Fibroblast of mammary gland (primary cell): ENCODE results near the gene CD33.

Source experiments
- DNase-seq: peaks from one replicate; pipeline ENCODE4 v3.0.0-alpha.2; 2010; ENCODE audit warnings: low read depth
- H3K4me3 ChIP-seq: 2 replicates; pipeline ENCODE4 v1.5.1; 2011; ENCODE audit warnings: low read depth, mild to moderate bottlenecking, low read length, moderate library complexity; ENCODE audit not compliant: control insufficient read depth
- TF ChIP-seq, protein P1 (sequence below): conservative IDR thresholded peaks from 2 replicates; pipeline ENCODE4 v1.5.1; 2011; ENCODE audit warnings: low read depth, low read length, inconsistent platforms; ENCODE audit not compliant: control insufficient read depth, insufficient read depth

CD33 gene

GRCh38 chr19:51247972-51248590 lies 23.2 kb downstream of the CD33 start:
- TF ChIP-seq, protein P1, sequence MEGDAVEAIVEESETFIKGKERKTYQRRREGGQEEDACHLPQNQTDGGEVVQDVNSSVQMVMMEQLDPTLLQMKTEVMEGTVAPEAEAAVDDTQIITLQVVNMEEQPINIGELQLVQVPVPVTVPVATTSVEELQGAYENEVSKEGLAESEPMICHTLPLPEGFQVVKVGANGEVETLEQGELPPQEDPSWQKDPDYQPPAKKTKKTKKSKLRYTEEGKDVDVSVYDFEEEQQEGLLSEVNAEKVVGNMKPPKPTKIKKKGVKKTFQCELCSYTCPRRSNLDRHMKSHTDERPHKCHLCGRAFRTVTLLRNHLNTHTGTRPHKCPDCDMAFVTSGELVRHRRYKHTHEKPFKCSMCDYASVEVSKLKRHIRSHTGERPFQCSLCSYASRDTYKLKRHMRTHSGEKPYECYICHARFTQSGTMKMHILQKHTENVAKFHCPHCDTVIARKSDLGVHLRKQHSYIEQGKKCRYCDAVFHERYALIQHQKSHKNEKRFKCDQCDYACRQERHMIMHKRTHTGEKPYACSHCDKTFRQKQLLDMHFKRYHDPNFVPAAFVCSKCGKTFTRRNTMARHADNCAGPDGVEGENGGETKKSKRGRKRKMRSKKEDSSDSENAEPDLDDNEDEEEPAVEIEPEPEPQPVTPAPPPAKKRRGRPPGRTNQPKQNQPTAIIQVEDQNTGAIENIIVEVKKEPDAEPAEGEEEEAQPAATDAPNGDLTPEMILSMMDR = no peak
- DNase-seq = no peak
- no peak overlapping the region for H3K4me3 ChIP-seq

GRCh38 chr19:51250786-51251467 lies 26.0 kb downstream of the CD33 start, which contains the start of gene SIGLECL1:
Gene SIGLECL1, plus strand, starts transcription at chr19:51251080. Its CDS starts 12,993 bp downstream, at chr19:51264073.
- no peak for DNase-seq
- TF ChIP-seq, protein P1 = no peak
- H3K4me3 ChIP-seq = no peak within 1 kb of the TSS

DNA sequence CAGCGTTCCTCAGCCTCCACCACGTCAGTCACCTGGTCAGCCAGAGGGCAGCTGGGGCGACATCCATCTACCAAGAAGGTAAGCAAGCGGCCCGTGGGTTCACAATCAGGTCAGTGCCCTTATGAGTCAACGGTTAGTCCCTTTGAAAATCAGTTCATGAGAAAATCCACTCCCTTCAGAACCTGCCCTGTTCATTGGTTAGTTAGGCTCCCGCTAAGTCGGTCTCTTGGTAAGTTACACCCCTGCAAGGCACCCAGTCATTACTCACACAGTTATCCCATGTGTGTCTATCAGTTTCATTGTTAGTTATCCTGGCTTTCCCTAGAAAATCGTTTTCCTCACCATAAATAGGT lies 26.6 kb downstream of the CD33 start:
- no peak overlapping the region for H3K4me3 ChIP-seq
- no peak for DNase-seq
- TF ChIP-seq, protein P1 = no peak

GRCh38 chr19:51252306-51253079 lies 27.6 kb downstream of the CD33 start:
- TF ChIP-seq, protein P1 = no peak
- DNase-seq = no peak
- no peak overlapping the region for H3K4me3 ChIP-seq

DNA sequence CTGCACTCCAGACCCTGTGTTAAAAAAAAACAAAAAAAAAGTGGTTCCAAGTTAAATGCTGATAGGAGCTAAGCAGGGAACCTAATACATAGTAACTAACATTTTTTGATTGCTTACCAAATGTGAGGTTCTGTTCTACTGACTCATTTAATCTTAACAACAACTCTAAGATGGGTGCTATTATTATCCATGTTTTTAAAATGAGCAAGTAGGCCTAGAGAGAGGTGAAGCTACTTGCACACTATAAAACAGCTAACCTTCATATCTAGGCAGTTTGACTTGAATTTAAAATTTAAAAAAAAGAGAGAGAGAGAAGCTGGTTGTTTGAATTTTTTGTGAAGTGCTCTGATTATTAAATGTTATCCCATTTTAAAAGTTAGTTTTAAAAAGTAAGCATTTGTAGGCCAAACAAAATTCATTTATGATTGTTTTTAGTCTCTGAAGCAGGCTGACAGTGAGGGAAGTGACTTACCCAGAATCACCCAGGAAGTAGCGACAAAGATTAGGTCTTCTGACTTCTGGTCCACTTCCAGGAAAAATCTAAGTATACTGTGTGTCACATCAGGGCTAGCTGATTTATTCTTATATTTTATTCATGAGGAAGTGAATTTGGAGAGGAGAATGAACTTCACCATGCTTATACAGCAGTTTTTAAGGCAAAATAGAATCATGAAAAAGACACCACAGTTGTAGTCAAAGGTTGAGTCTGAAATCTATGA lies 28.4 kb downstream of the CD33 start:
- DNase-seq = no peak
- no peak overlapping the region for H3K4me3 ChIP-seq
- TF ChIP-seq, protein P1 = no peak

- no peak for DNase-seq
- no peak overlapping the region for H3K4me3 ChIP-seq
- TF ChIP-seq, protein P1 = no peak
Observed at GRCh38 chr19:51256155-51256625, 31.3 kb downstream of the CD33 start.
